Loucy (cell line): ENCODE data around the gene SLC5A10.
A peak's percentile ranks its signal among the peaks of the same experiment; 100 is the strongest.

Source experiments
- H2AFZ ChIP-seq: fragments of 200-600 bp; sonication (generic); 2 replicates; pipeline ENCODE4 v1.6.0; 2016; ENCODE audit warnings: antibody characterized with exemption, mild to moderate bottlenecking, low read length, moderate library complexity
- H3F3A ChIP-seq: fragments of 200-600 bp; 2 replicates; pipeline ENCODE4 v1.6.0; 2016; ENCODE audit warnings: antibody characterized with exemption, low read depth, mild to moderate bottlenecking
- H3K27me3 ChIP-seq: fragments of 200-600 bp; sonication (generic); 2 replicates; pipeline ENCODE4 v1.6.1; 2014; ENCODE audit warnings: low read length, mild to moderate bottlenecking; ENCODE audit not compliant: insufficient read depth, poor library complexity, severe bottlenecking
- H3K36me3 ChIP-seq: fragments of 200-600 bp; sonication (generic); 2 replicates; pipeline ENCODE4 v1.6.1; 2016; ENCODE audit warnings: low read length; ENCODE audit not compliant: insufficient read depth
- H3K4me1 ChIP-seq: fragments of 200-600 bp; sonication (generic); 2 replicates; pipeline ENCODE4 v1.5.1; 2014; ENCODE audit warnings: low read length, mild to moderate bottlenecking; ENCODE audit not compliant: insufficient read depth, poor library complexity, severe bottlenecking
- H3K4me2 ChIP-seq: fragments of 200-600 bp; sonication (generic); 2 replicates; pipeline ENCODE4 v1.6.0; 2014; ENCODE audit warnings: antibody characterized with exemption, low read length, low read depth, mild to moderate bottlenecking; ENCODE audit not compliant: poor library complexity, severe bottlenecking
- H3K4me3 ChIP-seq: fragments of 200-600 bp; sonication (generic); 2 replicates; pipeline ENCODE4 v1.5.1; 2014; ENCODE audit warnings: low read length, mild to moderate bottlenecking, mixed read lengths; ENCODE audit not compliant: poor library complexity, severe bottlenecking
- H3K79me2 ChIP-seq: fragments of 200-600 bp; sonication (generic); 2 replicates; pipeline ENCODE4 v1.6.1; 2014; ENCODE audit warnings: low read length; ENCODE audit not compliant: insufficient read depth
- H3K9ac ChIP-seq: fragments of 200-600 bp; sonication (generic); 2 replicates; pipeline ENCODE4 v1.6.0; 2014; ENCODE audit warnings: mild to moderate bottlenecking, low read depth, low read length, moderate library complexity; ENCODE audit not compliant: poor library complexity, severe bottlenecking
- H3K9me2 ChIP-seq: fragments of 200-600 bp; sonication (generic); replicated peaks from 2 replicates; pipeline ENCODE4 v1.6.1; 2016; ENCODE audit warnings: low read depth, low read length, mixed read lengths
- H3K9me3 ChIP-seq: fragments of 200-600 bp; sonication (generic); 2 replicates; pipeline ENCODE4 v1.6.1; 2014; ENCODE audit warnings: mild to moderate bottlenecking, antibody characterized with exemption, low read length, low read depth; ENCODE audit not compliant: insufficient read depth
- H4K20me1 ChIP-seq: fragments of 200-600 bp; sonication (generic); 2 replicates; pipeline ENCODE4 v1.6.0; 2014; ENCODE audit warnings: antibody characterized with exemption, low read length, mild to moderate bottlenecking; ENCODE audit not compliant: insufficient read depth, poor library complexity, severe bottlenecking
- EZH2phosphoT487 ChIP-seq: fragments of 200-600 bp; IDR thresholded peaks from 2 replicates; pipeline ENCODE4 v1.6.1; 2018; ENCODE audit warnings: antibody characterized with exemption, mild to moderate bottlenecking, moderate library complexity, borderline replicate concordance
- TF ChIP-seq, protein P1 (sequence below): fragments of 200-600 bp; sonication (generic); conservative IDR thresholded peaks from 2 replicates; pipeline ENCODE4 v1.5.1; 2014; ENCODE audit warnings: mild to moderate bottlenecking, antibody characterized with exemption, low read length

The SLC5A10 gene

DNA sequence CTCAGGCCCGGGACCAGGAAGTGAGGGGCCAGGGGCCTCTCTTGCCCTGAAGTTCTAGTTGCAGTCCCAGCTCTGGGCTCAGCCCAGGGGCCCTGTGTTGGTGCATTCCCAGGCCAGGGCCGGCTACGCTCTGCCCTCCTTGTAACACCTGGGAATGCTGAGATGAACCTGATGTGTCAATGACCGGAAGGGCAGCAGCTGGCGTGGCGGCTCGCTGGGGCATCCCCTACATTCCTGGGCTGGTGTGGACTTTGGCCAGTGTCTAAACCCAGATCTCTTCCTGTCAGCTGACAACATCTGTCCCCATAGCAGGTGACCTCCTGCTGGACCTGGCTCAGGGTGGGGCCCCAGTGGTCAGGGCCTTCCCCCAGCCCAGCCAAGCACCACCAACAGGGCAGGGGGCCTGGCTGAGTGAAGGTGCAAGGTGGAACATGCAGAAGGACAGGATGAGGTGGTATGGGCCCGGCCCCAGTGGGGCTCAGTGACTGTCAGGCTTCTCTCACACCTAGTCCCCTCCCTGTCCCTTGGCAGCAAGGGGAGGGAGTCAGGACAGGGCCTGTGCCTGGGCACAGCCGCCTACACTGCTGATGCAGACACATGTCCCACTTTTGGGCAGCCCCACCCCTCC lies 36.7 kb downstream of the SLC5A10 start:
- no peak overlapping the region for H3K4me2 ChIP-seq

DNA sequence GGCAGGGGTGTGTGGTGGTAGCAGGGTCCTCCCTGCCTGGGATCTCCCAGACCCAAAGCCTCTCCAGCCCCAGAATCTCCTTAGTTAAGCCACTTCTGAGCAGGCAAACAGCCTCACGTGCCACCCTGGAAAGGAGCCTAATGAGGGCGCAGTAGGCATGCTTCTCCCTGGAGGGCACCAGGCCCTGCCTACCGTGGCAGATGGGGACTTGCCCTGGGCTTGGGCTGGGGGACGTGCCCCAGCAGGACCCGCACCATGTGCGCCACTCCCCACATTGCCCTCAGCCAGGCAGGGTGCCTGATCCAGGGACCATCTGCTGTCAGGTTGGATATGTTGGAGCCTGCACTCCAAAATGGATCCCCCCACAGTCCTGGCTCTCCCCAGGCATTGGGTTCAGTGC lies 38.4 kb downstream of the SLC5A10 start:
- Histone ChIP-seq H4K20me1 (no peaks in the 10 kb centered on the region), H3K27me3 (no peaks in the 10 kb centered on the region), H3K9me3 (no peaks in the 10 kb centered on the region), H2AFZ (no peak overlapping the region), H3F3A (no peaks in the 10 kb centered on the region), H3K79me2 (no peaks in the 10 kb centered on the region), H3K9ac (peak overlapping the region; percentile 51), H3K36me3 (no peaks in the 10 kb centered on the region), H3K4me2 (no peak overlapping the region), H3K9me2 (no peaks in the 10 kb centered on the region), H3K4me3 (no peak overlapping the region), H3K4me1 (peaks cover 84% of the 10 kb centered on the region)
- no peak for TF ChIP-seq EZH2phosphoT487
- TF ChIP-seq, protein P1, sequence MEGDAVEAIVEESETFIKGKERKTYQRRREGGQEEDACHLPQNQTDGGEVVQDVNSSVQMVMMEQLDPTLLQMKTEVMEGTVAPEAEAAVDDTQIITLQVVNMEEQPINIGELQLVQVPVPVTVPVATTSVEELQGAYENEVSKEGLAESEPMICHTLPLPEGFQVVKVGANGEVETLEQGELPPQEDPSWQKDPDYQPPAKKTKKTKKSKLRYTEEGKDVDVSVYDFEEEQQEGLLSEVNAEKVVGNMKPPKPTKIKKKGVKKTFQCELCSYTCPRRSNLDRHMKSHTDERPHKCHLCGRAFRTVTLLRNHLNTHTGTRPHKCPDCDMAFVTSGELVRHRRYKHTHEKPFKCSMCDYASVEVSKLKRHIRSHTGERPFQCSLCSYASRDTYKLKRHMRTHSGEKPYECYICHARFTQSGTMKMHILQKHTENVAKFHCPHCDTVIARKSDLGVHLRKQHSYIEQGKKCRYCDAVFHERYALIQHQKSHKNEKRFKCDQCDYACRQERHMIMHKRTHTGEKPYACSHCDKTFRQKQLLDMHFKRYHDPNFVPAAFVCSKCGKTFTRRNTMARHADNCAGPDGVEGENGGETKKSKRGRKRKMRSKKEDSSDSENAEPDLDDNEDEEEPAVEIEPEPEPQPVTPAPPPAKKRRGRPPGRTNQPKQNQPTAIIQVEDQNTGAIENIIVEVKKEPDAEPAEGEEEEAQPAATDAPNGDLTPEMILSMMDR, result no peak; the same call in 1 of the 2 replicates

More for the DNA sequence above, 36.7 kb downstream of the SLC5A10 start:
- peaks cover 8% of the 10 kb centered on the region for H3K27me3 ChIP-seq
- no peaks in the 10 kb centered on the region for H3K36me3 ChIP-seq
- no peak overlapping the region for H2AFZ ChIP-seq
- H3K79me2 ChIP-seq, result no peaks in the 10 kb centered on the region
- H3K9me2 ChIP-seq, result no peaks in the 10 kb centered on the region
- H3K4me1 ChIP-seq, result peaks cover 69% of the 10 kb centered on the region
- no peak overlapping the region for H3K4me3 ChIP-seq
- H3K9ac ChIP-seq, result peak overlapping the region; percentile 21
- H3K9me3 ChIP-seq, result no peaks in the 10 kb centered on the region
- H4K20me1 ChIP-seq, result no peaks in the 10 kb centered on the region
- TF ChIP-seq EZH2phosphoT487, result no peak
- TF ChIP-seq, protein P1, result no peak
- no peaks in the 10 kb centered on the region for H3F3A ChIP-seq

DNA sequence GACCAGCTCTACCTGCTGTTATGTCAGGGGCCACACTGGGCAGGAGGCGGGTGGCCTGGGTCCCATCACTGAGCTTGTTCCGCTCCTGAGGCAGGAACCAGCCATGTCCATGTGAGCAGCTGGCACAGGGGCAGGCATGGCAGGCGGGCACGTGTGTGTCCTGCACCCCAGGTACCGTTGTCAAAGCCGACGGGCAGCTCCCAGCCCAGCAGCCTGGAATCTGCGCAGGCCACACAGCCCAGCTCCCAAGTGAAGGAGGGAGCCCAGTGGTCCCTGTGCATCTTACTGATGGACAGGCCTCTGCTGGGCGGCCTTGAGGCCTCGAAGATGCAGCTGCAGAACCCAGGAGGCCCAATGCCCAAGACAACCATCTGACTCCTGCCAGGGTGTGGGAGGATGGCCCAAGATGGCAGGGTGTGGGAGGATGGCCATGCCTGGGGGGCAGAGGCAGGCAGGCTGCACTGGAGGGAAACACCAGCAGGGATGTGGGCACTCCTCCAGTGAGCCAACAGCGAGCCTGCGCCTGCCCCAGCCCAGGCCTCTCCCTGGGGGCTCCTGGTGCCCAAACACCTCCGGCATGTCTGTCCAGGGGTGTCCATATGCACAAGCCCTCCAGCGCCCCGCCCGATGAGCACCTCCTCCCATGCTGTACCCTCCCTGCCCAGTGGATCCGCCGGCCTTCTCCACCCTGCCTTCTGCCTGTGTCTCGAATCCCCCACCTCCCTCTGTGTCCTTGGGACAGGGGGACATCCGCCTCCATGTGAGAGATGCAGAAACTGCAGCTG lies 39.8 kb downstream of the SLC5A10 start:
- Histone ChIP-seq H3K79me2 (no peaks in the 10 kb centered on the region), H2AFZ (no peak overlapping the region), H3K4me1 (peaks cover 72% of the 10 kb centered on the region), H4K20me1 (no peaks in the 10 kb centered on the region), H3K9me2 (no peaks in the 10 kb centered on the region), H3K36me3 (no peaks in the 10 kb centered on the region), H3K4me3 (no peak overlapping the region), H3K4me2 (peak overlapping the region; percentile 73), H3F3A (no peaks in the 10 kb centered on the region), H3K27me3 (no peaks in the 10 kb centered on the region), H3K9ac (peak overlapping the region; percentile 63), H3K9me3 (0 out of 2 replicates have a peak, but pooled peaks cover 3% of the 10 kb centered on the region)
- TF ChIP-seq, protein P1, result no peak
- TF ChIP-seq EZH2phosphoT487, result no peak
